ENCODE results near the gene DESI1.
"Not testable (repeated sequence)": the region's sequence is repeated elsewhere in the genome, so short reads cannot be mapped to it uniquely, and the experiment has no call there.

DNA sequence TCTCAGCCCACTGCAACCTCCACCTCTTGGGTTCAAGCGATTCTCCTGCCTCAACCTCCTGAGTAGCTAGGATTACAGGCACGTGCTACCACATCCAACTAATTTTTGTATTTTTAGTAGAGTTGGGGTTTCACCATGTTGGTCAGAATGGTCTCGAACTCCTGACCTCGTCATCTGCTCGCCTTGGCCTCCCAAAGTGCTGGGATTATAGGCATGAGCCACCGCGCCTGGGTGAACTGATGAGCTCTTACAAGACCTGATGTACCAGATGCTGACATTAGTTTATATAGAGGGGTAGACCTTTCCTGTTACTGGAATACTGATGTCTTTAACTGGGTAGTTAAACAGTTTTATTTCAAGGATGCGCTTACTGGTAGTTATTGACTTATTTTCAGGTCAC lies 13.8 kb upstream of the DESI1 start:
- not testable (repeated sequence) for TF ChIP-seq EZH2phosphoT487 (conservative IDR thresholded peaks at IDR 0.05; ENCODE audit: low read length)
- TF ChIP-seq, protein P1, sequence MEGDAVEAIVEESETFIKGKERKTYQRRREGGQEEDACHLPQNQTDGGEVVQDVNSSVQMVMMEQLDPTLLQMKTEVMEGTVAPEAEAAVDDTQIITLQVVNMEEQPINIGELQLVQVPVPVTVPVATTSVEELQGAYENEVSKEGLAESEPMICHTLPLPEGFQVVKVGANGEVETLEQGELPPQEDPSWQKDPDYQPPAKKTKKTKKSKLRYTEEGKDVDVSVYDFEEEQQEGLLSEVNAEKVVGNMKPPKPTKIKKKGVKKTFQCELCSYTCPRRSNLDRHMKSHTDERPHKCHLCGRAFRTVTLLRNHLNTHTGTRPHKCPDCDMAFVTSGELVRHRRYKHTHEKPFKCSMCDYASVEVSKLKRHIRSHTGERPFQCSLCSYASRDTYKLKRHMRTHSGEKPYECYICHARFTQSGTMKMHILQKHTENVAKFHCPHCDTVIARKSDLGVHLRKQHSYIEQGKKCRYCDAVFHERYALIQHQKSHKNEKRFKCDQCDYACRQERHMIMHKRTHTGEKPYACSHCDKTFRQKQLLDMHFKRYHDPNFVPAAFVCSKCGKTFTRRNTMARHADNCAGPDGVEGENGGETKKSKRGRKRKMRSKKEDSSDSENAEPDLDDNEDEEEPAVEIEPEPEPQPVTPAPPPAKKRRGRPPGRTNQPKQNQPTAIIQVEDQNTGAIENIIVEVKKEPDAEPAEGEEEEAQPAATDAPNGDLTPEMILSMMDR (IDR thresholded peaks at IDR 0.05; ENCODE audit: insufficient read depth, low read length, poor library complexity, severe bottlenecking): not testable (repeated sequence)
